Activated T-helper 17 cell treated with anti-CD3 and anti-CD28 coated beads, Interleukin-2, amount 50 U/mL, for 72 hours (primary cell): ENCODE results near the gene TGFBR1. TPM values are rescaled to one million over a fixed set of nuclear protein-coding genes. Genes with fewer than 3 reads are reported as not detected.

ENCODE experiments used
- ATAC-seq: fragments of 150-1000 bp; cut with Tn5 transposase; replicated peaks from 2 replicates; pipeline ENCODE4 v1.10.0; 2021; ENCODE audit warnings: mild to moderate bottlenecking, moderate library complexity
- H3K27ac Mint-ChIP-seq: one replicate; pipeline ENCODE4 v1.8.0; 2022; ENCODE audit warnings: mixed read lengths
- H3K27me3 Mint-ChIP-seq: one replicate; pipeline ENCODE4 v1.8.0; 2022; ENCODE audit warnings: mixed read lengths
- H3K36me3 Mint-ChIP-seq: one replicate; pipeline ENCODE4 v1.8.0; 2022; ENCODE audit warnings: low read depth, mild to moderate bottlenecking, mixed read lengths
- H3K4me1 Mint-ChIP-seq: one replicate; pipeline ENCODE4 v1.8.0; 2022; ENCODE audit warnings: mixed read lengths
- H3K4me3 Mint-ChIP-seq: one replicate; pipeline ENCODE4 v1.8.0; 2022; ENCODE audit warnings: mild to moderate bottlenecking, mixed read lengths
- H3K9me3 Mint-ChIP-seq: one replicate; pipeline ENCODE4 v1.8.0; 2022; ENCODE audit warnings: mixed read lengths
- total RNA-seq, 2 donors: library from RNA; stranded (reverse); gene quantifications; one replicate each; pipeline ENCODE4 v1.2.3, GENCODE V29; 2022

TGFBR1 gene
- total RNA-seq, 2 donors from 2014 or later, result 56.0 to 56.3 TPM

- Mint-ChIP-seq H3K9me3 (no peaks in the 10 kb centered on the region), H3K4me1 (peaks cover 42% of the 10 kb centered on the region), H3K4me3 (peak overlapping the region; percentile 34), H3K36me3 (peaks cover 43% of the 10 kb centered on the region), H3K27ac (peak overlapping the region; percentile 61), H3K27me3 (no peaks in the 10 kb centered on the region)
- peak; percentile 92 for ATAC-seq
These were observed 22.6 kb downstream of the TGFBR1 start for GRCh38 chr9:99127356-99128132.

- peak overlapping the region; percentile 61 for H3K27ac Mint-ChIP-seq
- no peaks in the 10 kb centered on the region for H3K9me3 Mint-ChIP-seq
- ATAC-seq, result peak; percentile 78
- H3K36me3 Mint-ChIP-seq, result peaks cover 49% of the 10 kb centered on the region
- peaks cover 42% of the 10 kb centered on the region for H3K4me1 Mint-ChIP-seq
- peak overlapping the region; percentile 34 for H3K4me3 Mint-ChIP-seq
- H3K27me3 Mint-ChIP-seq, result no peaks in the 10 kb centered on the region
These were observed 23.2 kb downstream of the TGFBR1 start for GRCh38 chr9:99128133-99128406.

GRCh38 chr9:99129091-99129490, 24.2 kb downstream of the TGFBR1 start:
- no peaks in the 10 kb centered on the region for H3K9me3 Mint-ChIP-seq
- peak overlapping the region; percentile 53 for H3K27ac Mint-ChIP-seq
- peak overlapping the region; percentile 24 for H3K4me3 Mint-ChIP-seq
- ATAC-seq, result no peak
- peaks cover 55% of the 10 kb centered on the region for H3K36me3 Mint-ChIP-seq
- H3K4me1 Mint-ChIP-seq, result peaks cover 38% of the 10 kb centered on the region
- no peaks in the 10 kb centered on the region for H3K27me3 Mint-ChIP-seq

GRCh38 chr9:99130069-99130468, 25.2 kb downstream of the TGFBR1 start:
- no peak overlapping the region for H3K4me3 Mint-ChIP-seq
- no peaks in the 10 kb centered on the region for H3K27me3 Mint-ChIP-seq
- peaks cover 42% of the 10 kb centered on the region for H3K4me1 Mint-ChIP-seq
- no peak overlapping the region for H3K27ac Mint-ChIP-seq
- peaks cover 55% of the 10 kb centered on the region for H3K36me3 Mint-ChIP-seq
- ATAC-seq, result no peak
- H3K9me3 Mint-ChIP-seq, result no peaks in the 10 kb centered on the region

- Mint-ChIP-seq H3K4me1 (peaks cover 32% of the 10 kb centered on the region), H3K4me3 (no peak overlapping the region), H3K27me3 (no peaks in the 10 kb centered on the region), H3K27ac (no peak overlapping the region), H3K36me3 (peaks cover 66% of the 10 kb centered on the region), H3K9me3 (no peaks in the 10 kb centered on the region)
- ATAC-seq, result no peak
These were observed 28.2 kb downstream of the TGFBR1 start for GRCh38 chr9:99133145-99133544.

- no peaks in the 10 kb centered on the region for H3K27me3 Mint-ChIP-seq
- no peak overlapping the region for H3K27ac Mint-ChIP-seq
- peak overlapping the region; percentile 39 for H3K4me3 Mint-ChIP-seq
- H3K9me3 Mint-ChIP-seq, result no peaks in the 10 kb centered on the region
- peak; percentile 32 for ATAC-seq
- H3K4me1 Mint-ChIP-seq, result peaks cover 27% of the 10 kb centered on the region
- H3K36me3 Mint-ChIP-seq, result peaks cover 72% of the 10 kb centered on the region
These were observed 30.0 kb downstream of the TGFBR1 start for GRCh38 chr9:99134893-99135341.

- Mint-ChIP-seq H3K27ac (no peak overlapping the region), H3K4me3 (peak overlapping the region; percentile 39), H3K27me3 (no peaks in the 10 kb centered on the region), H3K4me1 (peaks cover 30% of the 10 kb centered on the region), H3K36me3 (peaks cover 72% of the 10 kb centered on the region), H3K9me3 (no peaks in the 10 kb centered on the region)
- ATAC-seq, result peak; percentile 39
These were observed 30.5 kb downstream of the TGFBR1 start for GRCh38 chr9:99135456-99135855.

- Mint-ChIP-seq H3K27me3 (no peaks in the 10 kb centered on the region), H3K9me3 (no peaks in the 10 kb centered on the region), H3K27ac (no peak overlapping the region), H3K4me1 (peaks cover 23% of the 10 kb centered on the region), H3K4me3 (no peak overlapping the region), H3K36me3 (peaks cover 72% of the 10 kb centered on the region)
- no peak for ATAC-seq
These were observed 32.3 kb downstream of the TGFBR1 start for GRCh38 chr9:99137225-99137624.

GRCh38 chr9:99137891-99138290, 33.0 kb downstream of the TGFBR1 start:
- no peak for ATAC-seq
- H3K27ac Mint-ChIP-seq, result no peak overlapping the region
- H3K27me3 Mint-ChIP-seq, result no peaks in the 10 kb centered on the region
- peaks cover 22% of the 10 kb centered on the region for H3K4me1 Mint-ChIP-seq
- peaks cover 72% of the 10 kb centered on the region for H3K36me3 Mint-ChIP-seq
- H3K9me3 Mint-ChIP-seq, result no peaks in the 10 kb centered on the region
- no peak overlapping the region for H3K4me3 Mint-ChIP-seq

- no peak overlapping the region for H3K4me3 Mint-ChIP-seq
- no peaks in the 10 kb centered on the region for H3K9me3 Mint-ChIP-seq
- no peaks in the 10 kb centered on the region for H3K27me3 Mint-ChIP-seq
- H3K27ac Mint-ChIP-seq, result no peak overlapping the region
- H3K4me1 Mint-ChIP-seq, result peaks cover 22% of the 10 kb centered on the region
- no peak for ATAC-seq
- peaks cover 72% of the 10 kb centered on the region for H3K36me3 Mint-ChIP-seq
These were observed 33.7 kb downstream of the TGFBR1 start for GRCh38 chr9:99138424-99139284.

GRCh38 chr9:99139868-99140267, 35.0 kb downstream of the TGFBR1 start:
- no peaks in the 10 kb centered on the region for H3K27me3 Mint-ChIP-seq
- H3K36me3 Mint-ChIP-seq, result peaks cover 84% of the 10 kb centered on the region
- no peak overlapping the region for H3K27ac Mint-ChIP-seq
- no peak for ATAC-seq
- no peak overlapping the region for H3K4me3 Mint-ChIP-seq
- H3K4me1 Mint-ChIP-seq, result peaks cover 15% of the 10 kb centered on the region
- H3K9me3 Mint-ChIP-seq, result no peaks in the 10 kb centered on the region

- peaks cover 93% of the 10 kb centered on the region for H3K36me3 Mint-ChIP-seq
- no peaks in the 10 kb centered on the region for H3K9me3 Mint-ChIP-seq
- no peaks in the 10 kb centered on the region for H3K27me3 Mint-ChIP-seq
- H3K27ac Mint-ChIP-seq, result peak overlapping the region; percentile 7
- H3K4me3 Mint-ChIP-seq, result no peak overlapping the region
- peak; percentile 55 for ATAC-seq
- peaks cover 6% of the 10 kb centered on the region for H3K4me1 Mint-ChIP-seq
These were observed 35.9 kb downstream of the TGFBR1 start for GRCh38 chr9:99140685-99141314.

- H3K36me3 Mint-ChIP-seq, result peaks cover 97% of the 10 kb centered on the region
- H3K27me3 Mint-ChIP-seq, result no peaks in the 10 kb centered on the region
- no peak overlapping the region for H3K4me3 Mint-ChIP-seq
- H3K4me1 Mint-ChIP-seq, result peaks cover 6% of the 10 kb centered on the region
- no peak overlapping the region for H3K27ac Mint-ChIP-seq
- ATAC-seq, result no peak
- no peaks in the 10 kb centered on the region for H3K9me3 Mint-ChIP-seq
These were observed 36.9 kb downstream of the TGFBR1 start for GRCh38 chr9:99141849-99142248.

- Mint-ChIP-seq H3K36me3 (peaks cover 99% of the 10 kb centered on the region), H3K4me3 (no peak overlapping the region), H3K27ac (no peak overlapping the region), H3K4me1 (peaks cover 6% of the 10 kb centered on the region), H3K9me3 (no peaks in the 10 kb centered on the region), H3K27me3 (no peaks in the 10 kb centered on the region)
- ATAC-seq, result no peak
These were observed 37.4 kb downstream of the TGFBR1 start for GRCh38 chr9:99142275-99142674.
